Stimulated activated CD4-positive, alpha-beta T cell treated with anti-CD3 and anti-CD28 coated beads, Interleukin-15, amount 100 ng/mL, for 1 hour (primary cell): Measurements from ENCODE around the gene POU4F3.

ENCODE experiments used
- DNase-seq, 2 donors: peaks; one replicate each; pipeline ENCODE4 v3.0.0-alpha.2; 2020; ENCODE audit warnings: low read depth in 1 of 2, low spot score in 1 of 2

The POU4F3 gene

DNA sequence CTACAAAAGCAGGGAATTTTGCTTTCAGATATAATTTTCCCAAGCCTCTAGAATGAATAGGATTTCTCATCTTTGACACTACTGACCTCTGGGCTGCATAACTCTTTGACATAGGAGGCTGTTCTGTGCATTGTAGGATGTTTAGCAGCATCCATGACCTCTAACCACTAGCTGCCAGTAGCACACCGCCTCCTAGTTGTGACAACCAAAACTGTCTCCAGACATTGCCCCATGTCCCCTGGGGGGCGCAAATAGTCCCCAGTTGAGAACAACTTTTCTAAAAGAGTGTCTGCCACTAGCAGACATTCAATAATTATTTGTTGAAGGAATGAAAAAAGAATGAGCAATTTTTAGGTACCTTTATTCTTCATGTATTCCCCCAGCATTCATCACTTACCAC, 51.8 kb downstream of the POU4F3 start:
- DNase-seq = no peak
